Esophagus muscularis mucosa (tissue), 3 donors: ENCODE measurements around the gene CASP12.

Experiments
- CTCF ChIP-seq, 3 experiments: fragments of 200-600 bp in 2 of 3; fragments of 450-650 bp in 1 of 3; sonication (generic) in 2 of 3; IDR thresholded peaks; one replicate each; pipeline ENCODE4 v1.5.1; 2017 to 2019; ENCODE audit warnings: antibody characterized with exemption in 3 of 3, mild to moderate bottlenecking in 2 of 3, moderate library complexity in 1 of 3
- POLR2AphosphoS5 ChIP-seq, 2 donors: sonication (generic); formaldehyde crosslinking; IDR thresholded peaks; one replicate each; pipeline ENCODE4 v1.6.1; 2017; ENCODE audit warnings: antibody characterized with exemption in 2 of 2

- TF ChIP-seq CTCF (IDR thresholded peaks at IDR 0.05) = no peak
- TF ChIP-seq POLR2AphosphoS5 (IDR thresholded peaks at IDR 0.05) = no peak
These were observed 389 bp upstream of the CASP12 start for GRCh38 chr11:104898685-104899013.
